Ovary (tissue), 9 donors: ENCODE results near the gene OSBPL8. TPM values are rescaled to one million over a fixed set of nuclear protein-coding genes. Genes with fewer than 3 reads are reported as not detected.
A peak's percentile ranks its signal among the peaks of the same experiment; 100 is the strongest.

Source experiments
- DNase-seq, 5 donors: peaks; one replicate each; pipeline ENCODE4 v3.0.0-alpha.2; 2019 to 2020
- H3K27ac ChIP-seq, 2 donors: fragments of 200-600 bp; one replicate each; pipeline versions ENCODE4 v1.5.1 to v1.8.0; 2019 to 2022
- H3K27me3 ChIP-seq: fragments of 200-600 bp; one replicate; pipeline ENCODE4 v1.8.0; 2022
- H3K36me3 ChIP-seq: fragments of 200-600 bp; sonication (generic); one replicate; pipeline ENCODE4 v1.5.1; 2019
- H3K4me1 ChIP-seq: one replicate; pipeline ENCODE4 v1.8.1; 2013; ENCODE audit warnings: mild to moderate bottlenecking, moderate library complexity; ENCODE audit not compliant: insufficient read depth
- H3K4me3 ChIP-seq: fragments of 200-600 bp; sonication (generic); one replicate; pipeline ENCODE4 v1.5.1; 2017
- H3K9me3 ChIP-seq, 2 donors: fragments of 200-600 bp in 1 of 2; sonication (generic) in 1 of 2; one replicate each; pipeline versions ENCODE4 v1.5.1 to v1.8.1; 2013 to 2019; ENCODE audit warnings: mild to moderate bottlenecking in 1 of 2, moderate library complexity in 1 of 2
- EP300 ChIP-seq: sonication (generic); formaldehyde crosslinking; IDR thresholded peaks from one replicate; pipeline ENCODE4 v1.6.1; 2017; ENCODE audit warnings: antibody characterized with exemption
- POLR2A ChIP-seq: fragments of 450-650 bp; IDR thresholded peaks from one replicate; pipeline ENCODE4 v1.6.1; 2017; ENCODE audit warnings: antibody characterized with exemption, mild to moderate bottlenecking, moderate library complexity
- WGBS, 3 donors: extraction: QIAGEN DNeasy Blood & Tissue Kit in 1 of 3; methylation state at CpG; one replicate each; pipeline versions ENCODE4 v1.1.5 to v1.1.7; 2013 to 2017; 5-methylcytosine and 5-hydroxymethylcytosine counted together
- intact Hi-C, 4 donors: fragments of 100-400 bp; cut with DNase I; formaldehyde crosslinking; loops; one replicate each; pipeline versions ENCODE4 v1.11.0 to v1.15.1; 2022 to 2023
- polyA plus RNA-seq, 2 donors: library from polyadenylated mRNA; stranded (reverse); fragments of 200-250 nt in 1 of 2; fragments of 350-450 nt in 1 of 2; fragmentation: Illumina TruSeq in 1 of 2; extraction: RNeasy Lipid Tissue Mini Kit (QIAGEN cat#74804) in 1 of 2; gene quantifications; one replicate each; pipeline ENCODE4 v1.2.3, GENCODE V29; 2013 to 2014
- total RNA-seq, 7 donors: library from RNA; depleted of rRNA in 2 of 7; stranded (reverse); fragments of >200 nt in 2 of 7; fragmentation: NEBNext Ultra II Directional in 3 of 7; extraction: Animal tissue kit (Norgen Biotek cat#: 25700) in 3 of 7; gene quantifications; one replicate each; pipeline versions ENCODE4 v1.1.0 to v1.2.4, GENCODE V29; 2016 to 2023
- TF ChIP-seq, protein P1 (sequence below), 3 donors: fragments of 450-650 bp in 2 of 3; fragments of 200-600 bp in 1 of 3; IDR thresholded peaks; one replicate each; pipeline versions ENCODE4 v1.5.1 to v1.8.0; 2016 to 2022; ENCODE audit warnings: antibody characterized with exemption in 3 of 3, mild to moderate bottlenecking in 1 of 3
- donor health status: DM: no; HTN: no; CAD: no; lungs with moderate emphysema.
- donor health status: DM: no; HTN: no; CAD: no.
- donor health status: Bipolar disorder and iron deficiency.
- donor health status: DM: yes; HTN: yes; CAD: no.
- donor health status: DM: no; HTN: no; CAD: no.
- donor health status: DM: yes; HTN: yes; CAD: no.

The OSBPL8 gene
- total and polyA plus RNA-seq, 9 donors = 12.5 to 63.0 (median 56.9) TPM

- WGBS, 3 donors = 61 to 69% (median 66%) methylated on average over 3 of the region's 3 CpGs
- H3K9me3 ChIP-seq = no peaks in the 10 kb centered on the region
- intact Hi-C loops = no loop called here
These were observed 2.6 kb upstream of the OSBPL8 start for GRCh38 chr12:76562130-76562529.

DNA sequence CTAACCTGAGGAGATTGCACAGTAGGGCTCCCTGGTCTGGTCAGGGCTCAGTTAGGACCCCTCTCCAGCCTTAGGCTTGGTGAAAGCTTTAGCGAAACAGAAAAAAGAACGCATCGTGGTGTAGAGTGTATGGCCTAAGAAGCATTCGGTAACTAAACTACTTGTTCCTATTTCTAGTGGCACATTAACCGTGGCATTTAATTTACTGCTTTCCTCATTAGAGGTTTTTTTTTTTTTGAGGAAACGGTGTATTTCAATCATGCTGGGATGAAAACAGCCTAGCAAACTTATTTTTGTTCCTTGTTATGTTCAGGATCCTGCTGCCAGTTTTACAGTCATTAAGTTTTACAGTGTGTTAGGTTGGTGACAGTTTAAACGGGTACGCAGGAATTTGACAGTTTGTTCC is 518 bp upstream of the OSBPL8 start:
- Histone ChIP-seq H3K4me1 (no peaks in the 10 kb centered on the region), H3K9me3 (no peaks in the 10 kb centered on the region), H3K36me3 (no peaks in the 10 kb centered on the region), H3K4me3 (peak overlapping the region; percentile 59), H3K27me3 (no peaks in the 10 kb centered on the region), H3K27ac (peak overlapping the region; percentile 73 to 93)
- no peak for DNase-seq
- no peak for TF ChIP-seq POLR2A
- TF ChIP-seq EP300 = no peak
- TF ChIP-seq, protein P1, sequence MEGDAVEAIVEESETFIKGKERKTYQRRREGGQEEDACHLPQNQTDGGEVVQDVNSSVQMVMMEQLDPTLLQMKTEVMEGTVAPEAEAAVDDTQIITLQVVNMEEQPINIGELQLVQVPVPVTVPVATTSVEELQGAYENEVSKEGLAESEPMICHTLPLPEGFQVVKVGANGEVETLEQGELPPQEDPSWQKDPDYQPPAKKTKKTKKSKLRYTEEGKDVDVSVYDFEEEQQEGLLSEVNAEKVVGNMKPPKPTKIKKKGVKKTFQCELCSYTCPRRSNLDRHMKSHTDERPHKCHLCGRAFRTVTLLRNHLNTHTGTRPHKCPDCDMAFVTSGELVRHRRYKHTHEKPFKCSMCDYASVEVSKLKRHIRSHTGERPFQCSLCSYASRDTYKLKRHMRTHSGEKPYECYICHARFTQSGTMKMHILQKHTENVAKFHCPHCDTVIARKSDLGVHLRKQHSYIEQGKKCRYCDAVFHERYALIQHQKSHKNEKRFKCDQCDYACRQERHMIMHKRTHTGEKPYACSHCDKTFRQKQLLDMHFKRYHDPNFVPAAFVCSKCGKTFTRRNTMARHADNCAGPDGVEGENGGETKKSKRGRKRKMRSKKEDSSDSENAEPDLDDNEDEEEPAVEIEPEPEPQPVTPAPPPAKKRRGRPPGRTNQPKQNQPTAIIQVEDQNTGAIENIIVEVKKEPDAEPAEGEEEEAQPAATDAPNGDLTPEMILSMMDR (IDR thresholded peaks at IDR 0.05) = no peak
- WGBS, 3 donors = 20% methylated on average over 8 of the region's 8 CpGs
- intact Hi-C loops = no loop called here

More at GRCh38 chr12:76562130-76562529, 2.6 kb upstream of the OSBPL8 start:
- no peaks in the 10 kb centered on the region for H3K4me1 ChIP-seq
- H3K27me3 ChIP-seq = no peaks in the 10 kb centered on the region
- TF ChIP-seq POLR2A = no peak
- TF ChIP-seq, protein P1 (IDR thresholded peaks at IDR 0.05) = no peak
- no peak for TF ChIP-seq EP300
- H3K36me3 ChIP-seq = no peaks in the 10 kb centered on the region
- no peak overlapping the region for H3K4me3 ChIP-seq
- no peak overlapping the region for H3K27ac ChIP-seq
- no peak for DNase-seq

- Histone ChIP-seq H3K27me3 (no peaks in the 10 kb centered on the region), H3K4me3 (peak overlapping the region; percentile 59), H3K4me1 (no peaks in the 10 kb centered on the region), H3K27ac (peak overlapping the region; percentile 73 to 93), H3K9me3 (no peaks in the 10 kb centered on the region), H3K36me3 (no peaks in the 10 kb centered on the region)
- intact Hi-C loops = no loop called here
- TF ChIP-seq, protein P1 (IDR thresholded peaks at IDR 0.05) = no peak
- TF ChIP-seq EP300 = no peak
- TF ChIP-seq POLR2A = no peak
- peak in 4 of 5 donors; percentile 17 to 46 (median 40) for DNase-seq
- 0% methylated on average over 25 to 33 of the region's 33 CpGs for WGBS, 3 donors
These were observed 729 bp downstream of the OSBPL8 start for GRCh38 chr12:76558684-76559399.

DNA sequence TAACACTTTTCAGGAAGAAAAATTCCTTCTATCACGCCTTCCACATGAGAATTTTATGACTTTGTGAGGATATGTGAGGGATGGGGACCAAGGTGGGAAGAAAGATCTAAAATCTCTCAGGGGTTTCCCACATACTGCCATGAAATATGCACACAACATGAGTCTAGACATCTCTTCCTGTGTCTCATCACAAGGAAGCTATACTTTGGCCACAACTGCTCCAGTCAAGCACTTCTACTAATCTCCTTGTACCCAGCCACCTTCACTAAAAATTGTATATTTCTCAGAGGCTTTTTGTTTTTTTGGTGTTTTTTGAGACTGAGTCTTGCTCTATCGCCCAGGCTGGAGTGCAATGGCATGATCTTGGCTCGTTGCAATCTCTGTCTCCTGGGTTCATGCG is 3.2 kb downstream of the OSBPL8 start:
- DNase-seq = no peak
- no peaks in the 10 kb centered on the region for H3K4me1 ChIP-seq
- H3K36me3 ChIP-seq = no peaks in the 10 kb centered on the region
- H3K27ac ChIP-seq = no peak overlapping the region
- H3K27me3 ChIP-seq = no peaks in the 10 kb centered on the region
- no peaks in the 10 kb centered on the region for H3K9me3 ChIP-seq
- TF ChIP-seq, protein P1 (IDR thresholded peaks at IDR 0.05) = no peak
- TF ChIP-seq POLR2A (no peak), EP300 (no peak)
- intact Hi-C loops = no loop called here
- 96 to 97% (median 96%) methylated on average over 4 of the region's 4 CpGs for WGBS, 3 donors
- no peak overlapping the region for H3K4me3 ChIP-seq
